GM13976 (cell line): ENCODE results near the gene CAMK1D.

Experiments
- DNase-seq: peaks from one replicate; pipeline ENCODE4 v3.0.0; 2012; ENCODE audit warnings: low spot score
- in situ Hi-C: fragments of 300-500 bp; cut with MboI; formaldehyde crosslinking; loops from one replicate; pipeline ENCODE4 v1.12.0; 2022; ENCODE audit warnings: low sequenced_read_pairs, mixed read lengths, inconsistent platforms; ENCODE audit not compliant: unreplicated experiment
- TF ChIP-seq, protein P1 (sequence below): IDR thresholded peaks from 2 replicates; pipeline ENCODE4 v1.5.1; 2012; ENCODE audit warnings: borderline replicate concordance, mild to moderate bottlenecking; ENCODE audit not compliant: insufficient read depth; ENCODE audit errors: extremely low read depth, missing control alignments, control extremely low read depth

CAMK1D gene

DNA sequence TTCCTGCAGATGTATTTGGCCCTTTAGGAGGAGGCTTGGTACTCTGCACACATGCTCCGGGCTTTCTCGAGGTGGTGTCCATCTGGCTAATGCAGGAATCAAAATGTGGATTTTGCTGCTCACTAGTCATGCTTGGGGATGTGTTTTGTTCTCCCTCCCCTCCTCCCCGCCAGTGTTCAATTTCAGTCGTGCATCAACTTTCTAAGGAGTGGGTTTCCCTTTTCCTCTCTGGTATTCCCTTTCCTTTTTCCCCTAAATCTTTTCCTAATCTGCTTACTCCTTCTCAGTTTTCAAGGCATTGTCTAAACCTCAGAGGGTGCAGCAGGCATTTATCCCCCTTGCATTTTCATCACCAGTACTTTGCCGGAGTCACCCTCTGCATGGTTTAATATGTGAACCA, 450.4 kb downstream of the CAMK1D start:
- no peak for DNase-seq
- TF ChIP-seq, protein P1, sequence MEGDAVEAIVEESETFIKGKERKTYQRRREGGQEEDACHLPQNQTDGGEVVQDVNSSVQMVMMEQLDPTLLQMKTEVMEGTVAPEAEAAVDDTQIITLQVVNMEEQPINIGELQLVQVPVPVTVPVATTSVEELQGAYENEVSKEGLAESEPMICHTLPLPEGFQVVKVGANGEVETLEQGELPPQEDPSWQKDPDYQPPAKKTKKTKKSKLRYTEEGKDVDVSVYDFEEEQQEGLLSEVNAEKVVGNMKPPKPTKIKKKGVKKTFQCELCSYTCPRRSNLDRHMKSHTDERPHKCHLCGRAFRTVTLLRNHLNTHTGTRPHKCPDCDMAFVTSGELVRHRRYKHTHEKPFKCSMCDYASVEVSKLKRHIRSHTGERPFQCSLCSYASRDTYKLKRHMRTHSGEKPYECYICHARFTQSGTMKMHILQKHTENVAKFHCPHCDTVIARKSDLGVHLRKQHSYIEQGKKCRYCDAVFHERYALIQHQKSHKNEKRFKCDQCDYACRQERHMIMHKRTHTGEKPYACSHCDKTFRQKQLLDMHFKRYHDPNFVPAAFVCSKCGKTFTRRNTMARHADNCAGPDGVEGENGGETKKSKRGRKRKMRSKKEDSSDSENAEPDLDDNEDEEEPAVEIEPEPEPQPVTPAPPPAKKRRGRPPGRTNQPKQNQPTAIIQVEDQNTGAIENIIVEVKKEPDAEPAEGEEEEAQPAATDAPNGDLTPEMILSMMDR = no peak
- in situ Hi-C loops = no loop called here

DNA sequence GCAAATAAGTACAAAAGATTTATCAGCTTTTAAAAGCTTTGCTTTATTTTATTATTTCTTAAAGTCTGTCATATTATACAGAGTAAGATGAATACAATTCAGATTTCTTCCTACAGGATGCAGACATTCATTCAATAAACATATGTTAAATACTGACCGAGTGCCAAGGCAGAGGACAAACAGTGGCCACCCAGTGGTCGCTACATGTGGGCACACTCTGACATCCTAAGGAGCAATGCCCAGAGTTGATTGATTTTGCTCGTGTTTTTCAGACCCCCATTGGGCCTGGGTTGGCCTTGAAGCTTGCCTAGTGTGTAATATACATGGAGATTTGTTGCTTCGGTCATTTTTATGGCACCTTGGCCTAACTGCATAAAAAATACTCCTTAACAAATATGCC, 451.0 kb downstream of the CAMK1D start:
- in situ Hi-C loops = no loop called here
- DNase-seq = no peak
- TF ChIP-seq, protein P1 = no peak

DNA sequence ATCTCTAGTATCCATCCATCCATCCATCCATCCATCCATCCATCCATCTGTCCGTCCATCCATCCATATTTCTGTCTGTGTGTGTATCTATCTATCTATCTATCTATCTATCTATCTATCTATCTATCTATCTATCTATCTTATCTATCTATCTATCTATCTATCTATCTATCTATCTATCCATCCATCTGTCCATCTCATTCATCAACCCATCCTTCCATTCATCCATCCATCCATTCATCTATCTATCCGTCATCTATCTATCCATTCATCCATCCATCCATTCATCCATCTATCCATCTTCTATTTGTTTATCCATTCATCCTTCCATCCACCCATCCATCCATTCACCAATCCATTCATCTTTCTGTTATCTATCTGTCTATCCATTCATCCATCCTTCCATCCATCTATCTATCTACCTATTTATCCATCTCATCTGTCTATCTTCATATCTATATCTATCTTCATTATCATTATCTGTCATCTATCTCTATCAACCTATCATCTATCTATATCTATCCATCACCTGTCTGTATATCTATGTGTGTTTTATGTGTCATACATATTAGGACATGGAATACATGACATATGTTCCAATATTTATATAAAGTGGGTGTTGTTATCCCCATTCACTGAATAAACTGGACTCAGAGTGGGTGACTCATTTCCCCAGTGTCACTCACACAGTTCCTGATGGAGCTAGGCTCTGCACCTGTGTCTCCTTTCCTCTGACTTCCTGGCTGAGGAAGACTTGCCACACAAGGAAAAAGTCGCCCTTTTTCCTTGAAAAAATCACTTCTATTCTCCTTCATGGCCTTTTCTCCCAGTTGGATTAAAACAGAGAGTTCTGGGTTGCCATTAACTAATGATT, 452.1 kb downstream of the CAMK1D start:
- in situ Hi-C loops = no loop called here
- DNase-seq = no peak
- TF ChIP-seq, protein P1 = no peak

DNA sequence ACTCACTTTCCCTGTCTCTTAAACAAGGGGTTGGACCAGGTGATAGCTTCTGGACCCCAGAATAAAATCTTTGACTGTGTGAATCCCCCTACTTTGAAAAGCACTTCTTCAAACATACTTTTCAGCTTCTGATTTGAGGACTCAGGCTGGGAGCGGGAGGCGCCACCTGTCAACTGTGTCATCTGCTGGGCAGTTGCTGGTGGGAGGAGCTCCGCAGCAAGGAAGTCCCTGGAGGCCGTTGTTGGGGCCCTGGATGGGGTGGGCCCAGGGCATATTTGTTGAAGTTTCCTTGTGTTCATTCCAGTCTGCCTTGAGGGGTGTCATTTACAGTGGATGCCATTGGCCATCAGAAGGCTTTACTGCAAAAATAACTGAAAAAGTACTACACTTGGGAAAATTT, 454.4 kb downstream of the CAMK1D start:
- TF ChIP-seq, protein P1 = no peak
- in situ Hi-C loops = no loop called here
- DNase-seq = no peak

DNA sequence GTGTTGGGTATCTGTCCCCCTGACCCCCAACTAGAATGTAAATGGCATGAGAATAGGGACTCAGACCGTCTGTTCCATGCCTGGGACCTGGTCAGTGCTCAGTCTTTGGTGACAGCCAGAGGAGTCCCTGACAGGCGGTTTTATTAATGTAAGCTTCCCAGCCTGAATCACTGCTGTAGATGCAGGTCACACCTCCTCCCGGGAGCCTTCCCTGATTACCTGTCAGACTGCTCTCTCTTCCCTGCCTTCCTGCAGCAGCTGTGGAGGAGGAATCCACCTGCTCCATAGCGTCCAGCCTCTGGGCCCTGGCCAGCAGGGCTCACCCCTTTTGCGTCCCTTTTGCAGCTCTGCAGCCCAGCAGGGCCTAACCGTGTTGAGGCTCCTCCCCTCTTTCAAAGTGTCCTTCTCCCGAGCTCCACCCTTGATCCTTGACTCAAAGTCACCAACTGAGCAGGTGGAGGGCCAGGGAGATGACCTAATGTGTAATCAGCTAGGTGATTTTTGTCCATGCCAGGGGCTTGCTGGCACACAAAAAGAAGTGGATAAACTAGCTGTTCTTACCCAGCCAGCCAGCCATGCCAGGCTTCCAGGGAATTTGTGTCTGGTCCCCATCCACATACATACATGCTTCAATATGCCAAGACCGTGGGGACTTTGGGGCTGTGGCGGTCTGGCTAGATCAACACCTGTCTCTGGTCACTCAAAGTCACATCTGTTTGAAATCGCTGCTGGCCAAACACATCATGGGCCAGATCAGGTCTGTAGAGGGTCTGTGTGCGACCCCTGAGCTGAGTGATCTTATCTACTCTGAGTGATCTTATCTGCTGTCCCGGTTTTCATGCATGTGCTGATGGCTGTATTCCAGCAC, 457.1 kb downstream of the CAMK1D start:
- in situ Hi-C loops = no loop called here
- TF ChIP-seq, protein P1 = no peak

DNA sequence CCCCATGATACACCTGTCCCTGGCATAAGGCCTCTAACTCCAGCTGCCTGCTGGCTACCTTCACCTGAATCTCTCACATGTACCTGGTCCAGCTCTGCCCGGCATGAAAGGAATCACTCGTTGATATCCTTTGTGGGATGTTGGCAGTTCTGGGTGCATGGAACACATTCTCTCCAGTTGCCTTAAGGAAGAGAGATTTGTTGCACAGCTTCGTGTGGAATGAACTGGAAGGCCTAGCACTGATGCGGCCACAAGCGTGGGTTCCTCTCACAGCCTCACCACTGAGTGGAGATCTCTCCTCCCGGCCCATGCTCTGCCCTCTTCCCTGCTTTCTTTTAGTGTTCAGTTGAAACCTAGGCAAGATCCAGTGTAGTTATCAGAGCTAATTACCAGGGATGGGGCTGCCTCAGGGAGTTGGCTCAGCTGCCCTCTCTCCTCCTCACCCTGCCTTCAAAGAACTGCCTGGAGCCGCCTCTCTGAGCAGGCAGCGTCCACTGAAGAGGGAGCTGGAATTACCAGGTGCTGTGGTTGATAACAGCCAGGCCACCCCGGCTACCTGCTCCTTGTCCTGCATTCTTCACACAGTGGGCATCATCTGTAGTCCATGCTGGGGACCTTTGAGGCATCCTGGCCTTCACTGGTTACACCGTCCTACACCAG, 457.9 kb downstream of the CAMK1D start:
- no peak for DNase-seq
- in situ Hi-C loops = no loop called here
- TF ChIP-seq, protein P1 = no peak

More for the DNA sequence above, 457.1 kb downstream of the CAMK1D start:
- no peak for DNase-seq
